HK-2 (cell line): ENCODE results near the gene ADAMTS9.
A peak's percentile ranks its signal among the peaks of the same experiment; 100 is the strongest.

Experiments
- DNase-seq: peaks from one replicate; pipeline ENCODE4 v3.0.0-alpha.2; 2018; ENCODE audit not compliant: unreplicated experiment

The ADAMTS9 gene

GRCh38 chr3:64654013-64654412, 33.8 kb downstream of the ADAMTS9 start:
- DNase-seq = no peak

- DNase-seq = no peak
These were observed 34.7 kb downstream of the ADAMTS9 start for GRCh38 chr3:64653101-64653500.

GRCh38 chr3:64651741-64652241, 36.0 kb downstream of the ADAMTS9 start:
- DNase-seq = no peak

GRCh38 chr3:64651303-64651702, 36.5 kb downstream of the ADAMTS9 start:
- no peak for DNase-seq

- no peak for DNase-seq
These were observed 37.1 kb downstream of the ADAMTS9 start for GRCh38 chr3:64650715-64651114.

- DNase-seq = no peak
These were observed 37.6 kb downstream of the ADAMTS9 start for GRCh38 chr3:64650096-64650622.

- DNase-seq = no peak
These were observed 38.6 kb downstream of the ADAMTS9 start for GRCh38 chr3:64648927-64649906.

GRCh38 chr3:64647825-64648224, 40.0 kb downstream of the ADAMTS9 start:
- no peak for DNase-seq

- DNase-seq = no peak
These were observed 42.6 kb downstream of the ADAMTS9 start for GRCh38 chr3:64645243-64645642.

- no peak for DNase-seq
These were observed 43.3 kb downstream of the ADAMTS9 start for GRCh38 chr3:64644483-64644882.

GRCh38 chr3:64642327-64643151, 45.3 kb downstream of the ADAMTS9 start:
- DNase-seq = no peak

- DNase-seq = no peak
These were observed 48.8 kb downstream of the ADAMTS9 start for GRCh38 chr3:64638981-64639481.

GRCh38 chr3:64638511-64638910, 49.3 kb downstream of the ADAMTS9 start:
- no peak for DNase-seq

- DNase-seq = no peak
These were observed 53.4 kb downstream of the ADAMTS9 start for GRCh38 chr3:64634417-64634816.

GRCh38 chr3:64631951-64632350, 55.8 kb downstream of the ADAMTS9 start:
- no peak for DNase-seq

GRCh38 chr3:64627471-64628321, 60.1 kb downstream of the ADAMTS9 start:
- DNase-seq = peak; percentile 10

GRCh38 chr3:64627042-64627441, 60.8 kb downstream of the ADAMTS9 start:
- no peak for DNase-seq

GRCh38 chr3:64625381-64625780, 62.4 kb downstream of the ADAMTS9 start:
- DNase-seq = no peak

GRCh38 chr3:64623125-64623524, 64.7 kb downstream of the ADAMTS9 start:
- no peak for DNase-seq

- no peak for DNase-seq
These were observed 65.9 kb downstream of the ADAMTS9 start for GRCh38 chr3:64621726-64622395.
